Measurements from ENCODE around the gene NCAN. TPM values are rescaled to one million over a fixed set of nuclear protein-coding genes. Genes with fewer than 3 reads are reported as not detected.

NCAN gene
- polyA plus RNA-seq, 3 donors = not detected

DNA sequence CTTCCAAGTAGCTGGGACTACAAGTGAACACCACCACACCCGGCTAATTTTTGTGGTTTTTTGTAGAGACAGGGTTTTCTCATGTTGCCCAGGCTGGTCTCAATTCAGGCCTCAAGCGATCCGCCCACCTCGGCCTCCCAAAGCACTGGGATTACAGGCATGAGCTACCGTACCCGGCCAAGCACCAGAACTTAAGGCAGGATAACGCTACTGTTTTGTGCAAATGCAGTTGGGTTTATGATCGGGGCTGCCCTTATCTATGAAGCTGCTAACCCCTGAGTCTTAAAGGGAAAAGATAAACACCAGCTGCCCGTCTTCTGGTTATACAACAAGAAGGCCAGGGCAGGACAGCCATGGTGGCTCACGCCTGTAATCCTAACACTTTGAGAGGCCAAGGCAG, 73.9 kb downstream of the NCAN start:
- Histone ChIP-seq H3K36me3 (replicated peaks in 1 of 2; ENCODE audit: control insufficient read depth in 1 of 2, insufficient read depth in 2 of 2, low read length in 2 of 2) (peaks cover 68 to 96% of the 10 kb centered on the region in 2 donors), H4K20me1 (ENCODE audit: insufficient read depth, low read length) (no peaks in the 10 kb centered on the region), H3K4me1 (ENCODE audit: control insufficient read depth in 1 of 2, insufficient read depth in 2 of 2, low read length in 2 of 2) (no peaks in the 10 kb centered on the region), H3K9me3 (replicated peaks in 1 of 2; ENCODE audit: control insufficient read depth in 1 of 2, insufficient read depth in 1 of 2, low read length in 2 of 2) (peaks cover 0 to 6% of the 10 kb centered on the region in 2 donors), H3K79me2 (ENCODE audit: insufficient read depth, low read length) (no peaks in the 10 kb centered on the region), H3K27ac (ENCODE audit: low read depth in 1 of 2, low read length in 2 of 2) (no peak overlapping the region), H3K9ac (ENCODE audit: insufficient read depth, low read length, poor library complexity, severe bottlenecking) (no peak overlapping the region), H3K27me3 (ENCODE audit: control insufficient read depth in 2 of 2, insufficient read depth in 2 of 2, low read length in 2 of 2) (no peaks in the 10 kb centered on the region), H3K4me3 (replicated peaks in 1 of 3; ENCODE audit: low read depth in 2 of 3, low read length in 3 of 3) (no peak overlapping the region), H3K4me2 (replicated peaks; ENCODE audit: extremely low read depth, low read length, poor library complexity, severe bottlenecking) (no peak overlapping the region), H2AFZ (ENCODE audit: insufficient read depth, low read depth, low read length, poor library complexity, severe bottlenecking) (no peak overlapping the region)
- no peak for DNase-seq
- TF ChIP-seq, protein P1, sequence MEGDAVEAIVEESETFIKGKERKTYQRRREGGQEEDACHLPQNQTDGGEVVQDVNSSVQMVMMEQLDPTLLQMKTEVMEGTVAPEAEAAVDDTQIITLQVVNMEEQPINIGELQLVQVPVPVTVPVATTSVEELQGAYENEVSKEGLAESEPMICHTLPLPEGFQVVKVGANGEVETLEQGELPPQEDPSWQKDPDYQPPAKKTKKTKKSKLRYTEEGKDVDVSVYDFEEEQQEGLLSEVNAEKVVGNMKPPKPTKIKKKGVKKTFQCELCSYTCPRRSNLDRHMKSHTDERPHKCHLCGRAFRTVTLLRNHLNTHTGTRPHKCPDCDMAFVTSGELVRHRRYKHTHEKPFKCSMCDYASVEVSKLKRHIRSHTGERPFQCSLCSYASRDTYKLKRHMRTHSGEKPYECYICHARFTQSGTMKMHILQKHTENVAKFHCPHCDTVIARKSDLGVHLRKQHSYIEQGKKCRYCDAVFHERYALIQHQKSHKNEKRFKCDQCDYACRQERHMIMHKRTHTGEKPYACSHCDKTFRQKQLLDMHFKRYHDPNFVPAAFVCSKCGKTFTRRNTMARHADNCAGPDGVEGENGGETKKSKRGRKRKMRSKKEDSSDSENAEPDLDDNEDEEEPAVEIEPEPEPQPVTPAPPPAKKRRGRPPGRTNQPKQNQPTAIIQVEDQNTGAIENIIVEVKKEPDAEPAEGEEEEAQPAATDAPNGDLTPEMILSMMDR (IDR thresholded peaks at IDR 0.05) = no peak
- intact Hi-C loops (cut with micrococcal nuclease) = no loop called here
- Mint-ChIP-seq H3K4me3 (no peak overlapping the region), H3K27ac (no peak overlapping the region), H3K4me1 (no peaks in the 10 kb centered on the region), H3K27me3 (ENCODE audit: low read depth in 3 of 3) (peaks cover 0 to 5% (median 2%) of the 10 kb centered on the region in 3 donors), H3K9me3 (peaks cover 0 to 4% (median 1%) of the 10 kb centered on the region in 7 donors), H3K36me3 (peaks cover 63 to 91% of the 10 kb centered on the region in 2 donors)
- WGBS (ENCODE audit: insufficient coverage) = 98% methylated on average over 9 of the region's 10 CpGs

DNA sequence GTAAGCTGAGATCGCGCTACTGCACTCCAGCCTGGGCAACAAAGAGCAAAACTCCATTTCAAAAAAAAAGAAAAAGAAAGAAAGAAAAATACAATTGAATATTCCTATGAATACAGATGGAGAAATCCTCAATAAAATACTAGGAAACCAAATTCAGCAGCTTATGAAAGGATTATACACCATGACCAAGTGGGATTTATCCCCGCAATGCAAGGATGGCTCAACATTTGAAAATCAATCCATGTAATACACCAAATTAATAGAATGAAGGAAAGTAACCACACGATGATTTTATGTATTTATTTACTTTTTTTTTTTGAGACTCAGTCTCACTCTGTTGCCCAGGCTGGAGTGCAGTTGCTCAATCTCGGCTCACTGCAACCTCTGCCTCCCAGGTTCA, 80.8 kb downstream of the NCAN start:
- H3K27me3 ChIP-seq (ENCODE audit: control insufficient read depth in 2 of 2, insufficient read depth in 2 of 2, low read length in 2 of 2) = no peaks in the 10 kb centered on the region
- Mint-ChIP-seq H3K36me3 (peaks cover 73 to 94% of the 10 kb centered on the region in 2 donors), H3K27me3 (ENCODE audit: low read depth in 3 of 3) (peaks cover 0 to 2% (median 0%) of the 10 kb centered on the region in 3 donors), H3K4me3 (no peak overlapping the region), H3K27ac (no peak overlapping the region), H3K9me3 (peaks cover 2 to 15% (median 10%) of the 10 kb centered on the region in 7 donors), H3K4me1 (no peaks in the 10 kb centered on the region)
- H3K4me3 ChIP-seq (replicated peaks in 1 of 3; ENCODE audit: low read depth in 2 of 3, low read length in 3 of 3) = no peak overlapping the region
- no peaks in the 10 kb centered on the region for H3K4me1 ChIP-seq (ENCODE audit: control insufficient read depth in 1 of 2, insufficient read depth in 2 of 2, low read length in 2 of 2)
- no peak for DNase-seq
- H3K27ac ChIP-seq (ENCODE audit: low read depth in 1 of 2, low read length in 2 of 2) = no peak overlapping the region
- H2AFZ ChIP-seq (ENCODE audit: insufficient read depth, low read depth, low read length, poor library complexity, severe bottlenecking) = no peak overlapping the region
- intact Hi-C loops (cut with micrococcal nuclease) = no loop called here
- H3K9me3 ChIP-seq (replicated peaks in 1 of 2; ENCODE audit: control insufficient read depth in 1 of 2, insufficient read depth in 1 of 2, low read length in 2 of 2) = peaks cover 0 to 8% of the 10 kb centered on the region in 2 donors
- H3K36me3 ChIP-seq (replicated peaks in 1 of 2; ENCODE audit: control insufficient read depth in 1 of 2, insufficient read depth in 2 of 2, low read length in 2 of 2) = peaks cover 65 to 97% of the 10 kb centered on the region in 2 donors
- H3K79me2 ChIP-seq (ENCODE audit: insufficient read depth, low read length) = no peaks in the 10 kb centered on the region
- no peaks in the 10 kb centered on the region for H4K20me1 ChIP-seq (ENCODE audit: insufficient read depth, low read length)
- TF ChIP-seq, protein P1 (IDR thresholded peaks at IDR 0.05) = no peak
- no peak overlapping the region for H3K9ac ChIP-seq (ENCODE audit: insufficient read depth, low read length, poor library complexity, severe bottlenecking)
- no peak overlapping the region for H3K4me2 ChIP-seq (replicated peaks; ENCODE audit: extremely low read depth, low read length, poor library complexity, severe bottlenecking)
- WGBS (ENCODE audit: insufficient coverage) = 100% methylated on average over 1 of the region's 5 CpGs
